Fibroblast of skin of right quadriceps (primary cell): ENCODE measurements around the gene BRSK1.

ENCODE experiments used
- DNase-seq: peaks from one replicate; pipeline ENCODE4 v3.0.0-alpha.2; 2013

The BRSK1 gene

GRCh38 chr19:55339105-55339888, 55.5 kb downstream of the BRSK1 start, which contains the start of gene KMT5C:
Gene KMT5C (plus strand): TSS chr19:55339876. CDS start chr19:55341937, 2,061 bp downstream.
- peak; percentile 100 for DNase-seq

DNA sequence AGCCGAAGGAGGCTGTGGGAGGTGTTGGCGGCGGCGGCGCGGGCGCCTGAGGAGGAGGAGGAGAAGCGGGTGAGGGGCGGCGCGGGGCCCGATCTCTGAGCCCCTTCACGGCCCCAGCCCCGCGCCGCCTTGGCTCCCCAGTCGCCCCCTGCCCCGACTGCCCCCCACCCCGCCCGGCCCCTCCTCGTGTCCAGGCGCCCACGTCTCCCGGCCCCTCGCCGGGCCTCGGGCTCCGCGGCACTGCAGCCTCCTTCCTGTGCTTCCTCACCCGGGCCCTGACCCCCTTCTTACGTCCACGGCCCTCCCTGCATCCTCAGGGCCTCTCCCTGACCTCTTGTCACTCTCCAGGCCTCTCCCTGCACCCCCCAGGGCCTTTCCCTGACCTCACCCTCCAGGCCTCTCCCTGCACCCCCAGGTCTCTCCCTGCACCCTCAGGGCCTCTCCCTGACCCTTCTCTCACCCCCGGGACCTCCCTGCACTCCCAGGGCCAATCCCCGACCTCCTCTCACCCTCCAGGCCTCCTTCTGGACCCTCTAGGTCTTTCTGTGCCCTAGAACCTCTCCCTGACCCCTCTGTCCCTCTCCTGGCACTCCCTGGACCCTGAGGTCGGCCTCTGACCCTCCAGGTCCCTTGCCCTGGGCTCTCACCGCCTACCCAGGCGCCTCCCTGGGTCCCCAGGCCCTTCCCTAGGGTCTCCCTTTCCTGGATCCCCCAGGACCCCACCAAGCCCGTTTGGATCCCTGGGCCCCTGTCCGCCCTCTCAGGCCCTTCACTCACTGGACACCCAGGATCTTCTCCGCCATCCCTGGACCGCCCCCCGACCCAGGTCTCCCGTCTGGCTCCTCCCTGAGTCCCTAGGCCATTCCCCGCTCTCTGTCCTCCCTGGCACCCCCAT, 56.3 kb downstream of the BRSK1 start:
- DNase-seq, result no peak

DNA sequence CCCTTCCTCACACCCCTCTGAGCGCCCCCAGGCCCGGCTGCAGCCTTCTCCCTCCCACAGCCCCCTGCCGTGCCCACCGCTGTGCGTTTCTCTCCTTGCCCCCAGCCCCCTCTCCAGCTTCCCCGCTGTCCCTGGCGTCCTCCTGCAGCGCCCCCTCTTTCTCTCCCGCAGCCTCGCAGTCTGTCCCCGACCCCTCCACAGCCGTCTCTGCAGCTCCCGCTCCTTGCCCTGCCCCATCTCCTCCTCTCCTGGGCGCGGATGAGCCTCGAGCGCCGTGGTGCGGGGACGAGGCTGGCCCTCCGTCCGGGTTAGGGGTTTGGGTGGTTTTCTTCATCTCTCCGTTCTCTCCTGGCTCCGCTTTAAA, 57.0 kb downstream of the BRSK1 start:
- no peak for DNase-seq

GRCh38 chr19:55341171-55341588, 57.4 kb downstream of the BRSK1 start:
- peak; percentile 40 for DNase-seq

DNA sequence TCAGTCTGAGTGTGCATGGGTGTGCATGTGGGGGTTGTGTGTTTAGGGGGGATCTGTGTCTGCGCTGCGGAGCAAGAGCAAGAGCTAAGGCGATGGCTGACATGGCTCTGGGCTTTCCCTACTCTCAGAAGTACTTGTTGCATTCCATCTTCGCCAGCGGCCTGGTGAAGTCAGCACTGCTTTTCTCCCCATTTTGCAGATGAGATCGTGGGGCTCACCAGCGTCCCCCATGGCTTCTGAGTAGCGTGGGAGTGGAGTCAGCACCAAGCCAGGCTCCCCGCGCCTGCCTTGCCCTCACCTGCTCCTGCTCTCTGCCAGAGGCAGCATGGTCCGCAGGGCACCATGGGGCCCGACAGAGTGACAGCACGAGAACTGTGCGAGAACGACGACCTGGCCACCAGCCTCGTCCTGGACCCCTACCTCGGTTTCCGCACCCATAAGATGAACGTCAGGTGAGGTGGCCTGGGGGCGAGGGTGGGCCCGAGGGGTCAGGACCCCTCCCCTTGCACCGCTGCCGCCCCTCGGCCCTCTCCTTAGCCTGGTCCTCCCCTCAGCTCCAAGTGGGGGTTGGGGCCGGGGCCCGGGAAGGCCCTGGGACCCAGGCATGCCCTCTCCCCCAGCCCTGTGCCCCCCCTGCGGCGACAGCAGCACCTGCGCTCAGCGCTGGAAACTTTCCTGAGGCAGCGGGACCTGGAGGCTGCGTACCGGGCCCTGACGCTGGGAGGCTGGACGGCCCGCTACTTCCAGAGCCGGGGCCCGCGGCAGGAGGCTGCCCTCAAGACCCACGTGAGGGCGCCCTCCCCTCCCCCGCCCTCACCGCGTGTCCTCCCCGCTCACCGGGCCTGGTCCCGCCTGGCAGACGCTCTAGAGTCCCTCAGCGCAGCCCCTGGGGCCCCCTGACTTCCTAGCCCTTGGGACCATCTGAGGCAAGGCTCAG, 58.1 kb downstream of the BRSK1 start:
- no peak for DNase-seq

- no peak for DNase-seq
Measured at GRCh38 chr19:55344444-55344843, 60.6 kb downstream of the BRSK1 start.

- no peak for DNase-seq
Measured at GRCh38 chr19:55345101-55345817, 61.5 kb downstream of the BRSK1 start.

DNA sequence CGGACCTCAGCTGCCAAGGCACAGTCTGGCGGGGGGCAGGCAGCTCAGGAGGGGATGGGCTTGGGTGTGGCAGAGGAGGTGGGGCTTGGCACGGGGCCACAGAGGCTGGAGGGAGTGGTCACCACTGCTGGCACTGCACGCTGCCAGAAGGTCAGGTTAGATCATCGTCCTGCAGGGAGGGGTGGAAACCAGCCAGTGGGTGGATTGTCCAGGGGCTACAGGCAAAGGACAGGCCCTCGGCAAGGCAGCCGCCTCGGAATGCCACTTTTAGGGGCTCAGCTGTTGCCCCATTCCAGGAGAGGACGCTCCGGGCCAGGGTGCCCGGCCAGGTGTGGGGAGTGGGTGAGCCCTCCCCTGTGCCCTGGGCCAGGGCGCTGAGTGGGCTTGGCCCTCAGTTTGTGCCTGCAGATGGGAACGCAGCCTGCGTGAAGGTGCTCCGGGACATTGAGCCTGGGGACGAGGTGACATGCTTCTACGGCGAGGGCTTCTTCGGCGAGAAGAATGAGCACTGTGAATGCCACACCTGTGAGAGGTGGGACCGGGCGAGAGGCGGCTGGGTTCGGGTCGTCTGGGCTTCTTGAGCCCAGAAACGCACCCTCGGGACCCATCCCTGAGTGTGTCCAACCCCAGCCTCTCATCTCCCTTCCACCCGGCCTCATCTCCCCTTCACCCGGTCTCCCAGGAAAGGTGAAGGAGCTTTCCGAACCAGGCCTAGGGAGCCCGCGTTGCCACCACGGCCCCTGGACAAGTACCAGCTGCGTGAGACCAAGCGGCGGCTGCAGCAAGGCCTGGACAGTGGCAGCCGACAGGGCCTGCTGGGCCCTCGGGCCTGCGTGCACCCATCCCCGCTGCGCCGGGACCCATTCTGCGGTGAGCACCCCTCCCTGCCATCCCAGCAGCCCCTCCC, 62.3 kb downstream of the BRSK1 start:
- DNase-seq, result no peak

DNA sequence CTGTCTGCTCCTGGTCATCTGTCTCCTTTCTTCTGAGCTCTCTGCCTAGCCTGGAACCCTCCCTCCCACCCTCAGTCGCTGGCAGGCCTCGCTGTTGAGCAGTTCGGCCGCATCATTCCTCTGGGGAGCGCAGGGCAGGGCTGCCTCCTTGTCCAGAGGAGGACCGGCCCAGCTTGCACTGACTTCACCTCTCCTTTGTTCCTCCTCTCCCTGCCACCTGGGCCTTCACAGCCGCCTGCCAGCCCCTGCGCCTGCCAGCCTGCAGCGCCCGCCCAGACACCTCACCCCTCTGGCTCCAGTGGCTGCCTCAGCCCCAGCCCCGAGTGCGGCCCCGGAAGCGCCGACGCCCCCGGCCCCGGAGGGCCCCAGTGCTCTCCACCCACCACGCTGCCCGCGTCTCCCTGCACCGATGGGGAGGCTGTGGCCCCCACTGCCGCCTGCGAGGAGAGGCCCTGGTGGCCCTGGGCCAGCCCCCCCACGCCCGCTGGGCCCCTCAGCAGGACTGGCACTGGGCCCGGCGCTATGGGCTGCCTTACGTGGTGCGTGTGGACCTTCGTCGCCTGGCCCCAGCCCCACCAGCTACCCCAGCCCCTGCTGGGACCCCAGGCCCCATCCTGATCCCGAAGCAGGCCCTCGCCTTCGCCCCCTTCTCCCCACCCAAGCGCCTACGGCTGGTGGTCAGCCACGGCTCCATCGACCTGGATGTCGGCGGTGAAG, 63.1 kb downstream of the BRSK1 start:
- DNase-seq, result no peak

DNA sequence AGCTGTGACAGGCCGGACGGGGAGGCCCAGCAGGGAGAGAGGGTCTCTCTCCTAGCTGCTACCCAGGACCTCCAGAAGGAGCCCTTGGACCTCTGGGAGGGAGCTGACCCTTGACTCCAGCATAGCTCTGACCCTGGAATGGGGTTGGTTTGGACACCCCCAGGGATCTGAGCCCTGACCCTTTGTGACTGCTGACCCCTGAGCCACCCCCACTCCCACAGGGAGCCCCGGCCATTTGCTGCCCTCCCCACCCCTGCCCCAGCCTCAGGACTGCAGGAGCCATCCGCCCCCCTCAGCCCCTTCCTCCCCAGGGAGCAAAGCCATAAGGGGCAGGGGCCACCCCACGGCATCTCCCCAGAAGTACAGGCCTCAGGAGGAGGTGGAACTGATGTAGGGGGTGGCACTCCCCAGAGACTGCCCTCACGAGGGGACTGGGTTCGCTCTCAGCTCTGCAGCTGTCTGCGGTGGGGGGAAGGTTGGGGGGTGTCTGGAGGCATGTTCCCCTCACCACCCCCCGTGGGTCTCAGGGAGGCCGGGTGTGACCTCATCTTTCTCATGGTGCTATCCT, 63.7 kb downstream of the BRSK1 start:
- no peak for DNase-seq

DNA sequence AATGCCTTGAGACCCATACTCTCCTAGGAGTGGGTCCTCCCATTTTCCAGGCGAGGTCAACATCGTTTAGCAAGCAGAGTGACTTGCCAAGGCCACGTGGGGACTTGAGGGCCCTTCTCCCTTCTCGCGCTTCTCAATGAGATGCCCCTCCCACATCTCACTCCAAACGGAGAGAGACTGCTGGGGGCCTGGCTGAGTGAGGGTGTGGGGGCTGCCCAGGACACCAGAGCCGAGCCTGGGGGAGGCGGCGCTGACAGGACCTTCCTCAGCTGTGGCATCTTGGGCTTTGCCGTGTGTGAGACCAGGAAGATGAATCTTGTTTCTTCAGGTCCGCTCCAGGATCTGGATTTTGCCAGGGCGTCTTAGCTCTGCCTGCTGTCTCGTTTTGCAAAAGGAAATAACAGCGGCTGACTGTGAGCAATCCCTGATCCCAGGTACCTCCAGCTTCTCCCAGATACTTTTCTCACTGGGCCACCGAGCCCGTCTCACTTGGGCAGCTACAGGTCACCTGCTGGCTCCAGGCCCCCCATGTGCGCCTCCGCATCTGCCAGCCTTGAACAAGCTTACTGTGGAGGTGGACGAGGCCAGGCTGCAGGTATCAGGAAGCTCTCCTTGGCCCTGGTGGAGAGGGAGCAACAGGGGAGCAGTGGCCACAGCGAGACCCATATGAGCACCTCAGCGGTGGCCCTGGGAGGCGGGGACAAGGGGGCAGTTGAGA, 64.7 kb downstream of the BRSK1 start:
- DNase-seq, result no peak

DNA sequence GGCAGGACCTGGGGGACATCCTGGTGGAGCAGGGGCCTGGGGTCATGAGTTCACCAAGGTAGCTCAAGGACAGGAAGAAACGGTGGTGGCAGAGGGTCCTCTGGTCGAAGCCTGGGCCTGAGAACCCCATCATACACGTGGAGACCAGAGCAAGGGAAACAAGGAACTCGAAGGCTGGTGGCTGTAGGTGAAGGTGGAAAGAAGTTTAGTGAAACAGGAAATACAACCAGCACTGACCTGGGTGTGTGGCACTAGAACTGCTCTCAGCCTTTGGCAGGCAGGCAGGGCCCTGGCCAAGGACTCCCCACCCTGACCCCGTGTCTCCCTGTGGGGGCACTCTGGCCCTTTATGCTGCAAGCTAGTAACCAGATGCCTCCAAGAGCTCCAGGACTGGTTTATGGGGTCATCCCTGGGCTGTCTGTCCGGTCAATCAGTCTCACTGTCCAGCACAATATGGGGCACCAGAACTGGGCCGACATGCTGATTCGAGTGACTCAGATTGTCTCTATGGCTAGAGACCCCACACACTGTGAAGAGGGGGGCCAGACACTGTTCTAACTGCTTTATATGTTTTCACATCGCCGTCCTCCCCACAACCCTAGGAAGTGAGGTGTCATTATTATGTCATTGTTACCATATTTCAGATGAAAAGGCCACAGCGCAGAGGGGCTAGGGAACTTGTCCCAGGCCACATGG, 67.0 kb downstream of the BRSK1 start:
- no peak for DNase-seq

- DNase-seq, result no peak
Measured at GRCh38 chr19:55352040-55352439, 68.2 kb downstream of the BRSK1 start.

DNA sequence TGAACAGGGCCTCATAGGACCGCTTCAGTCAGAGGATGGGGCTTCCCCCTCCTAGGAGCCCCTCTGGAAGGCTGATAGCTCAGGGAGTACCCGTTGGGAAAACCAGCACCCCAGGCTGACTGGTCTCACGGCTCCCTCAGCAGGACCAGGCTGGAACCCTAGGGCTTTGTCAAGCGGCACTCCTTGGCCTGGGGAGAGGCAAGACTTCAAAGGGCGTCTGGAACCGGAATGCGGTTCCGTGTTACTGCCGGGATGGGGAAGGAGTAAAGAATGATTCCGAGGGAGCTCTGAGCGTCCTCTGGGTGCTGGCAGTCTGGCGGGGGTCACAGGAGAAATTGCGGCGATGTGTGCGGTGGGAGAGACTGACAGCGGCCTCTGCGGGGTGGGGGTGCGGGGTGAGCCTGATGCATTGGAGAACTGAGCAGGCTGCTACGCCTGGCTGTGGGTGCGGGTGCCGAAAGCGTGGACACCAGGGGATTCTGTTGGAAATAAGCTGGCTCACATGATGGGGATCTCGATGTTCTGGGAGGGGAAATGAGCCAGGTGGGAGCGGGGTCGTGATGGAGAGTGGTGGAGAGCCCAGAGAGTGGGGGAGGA, 68.8 kb downstream of the BRSK1 start:
- DNase-seq, result no peak

- no peak for DNase-seq
Measured at GRCh38 chr19:55353356-55353802, 69.6 kb downstream of the BRSK1 start.

DNA sequence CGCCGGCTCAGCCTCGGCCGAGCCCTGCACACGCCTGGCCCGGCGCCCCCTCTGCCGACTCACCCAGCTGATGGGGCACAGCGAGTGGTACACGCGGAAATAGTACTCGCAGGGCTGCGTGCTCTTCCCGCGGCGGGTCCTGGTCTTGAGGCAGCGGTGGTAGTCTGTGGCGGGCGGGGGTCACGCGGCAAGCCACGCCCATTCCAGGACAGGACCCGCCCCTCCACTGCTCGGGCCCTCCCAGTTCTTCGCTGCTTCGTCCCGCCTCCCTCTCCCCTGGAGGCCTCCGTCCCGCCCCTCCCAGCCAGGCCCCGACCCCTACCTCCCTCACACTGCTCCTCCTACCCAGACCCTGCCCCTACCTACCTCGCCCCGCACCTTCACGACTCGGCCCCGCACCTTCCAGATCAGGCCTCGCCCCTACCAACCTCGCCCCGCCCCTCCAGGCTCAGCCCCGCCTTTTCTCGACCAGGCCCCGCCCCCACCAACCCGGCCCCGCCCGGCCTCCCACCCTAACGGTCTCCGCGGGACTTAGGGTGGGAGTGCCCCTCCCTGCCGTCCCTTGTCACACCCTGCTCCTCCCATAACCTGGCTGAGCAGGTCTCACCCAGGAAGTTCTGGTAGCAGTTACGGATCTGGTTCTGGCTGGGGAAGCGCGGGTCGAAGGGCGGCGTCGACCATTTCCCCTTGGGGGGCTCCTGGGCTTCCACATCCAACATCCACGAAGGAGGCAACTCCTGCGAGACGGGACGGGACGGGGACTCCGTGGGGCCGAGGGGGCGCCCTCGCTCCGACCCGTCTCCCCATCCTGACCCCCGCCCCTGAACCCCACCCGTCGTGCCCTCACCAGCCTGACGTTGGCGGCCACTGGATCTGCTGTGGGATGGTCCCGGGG, 70.3 kb downstream of the BRSK1 start:
- DNase-seq, result peak; percentile 45

GRCh38 chr19:55354698-55355212, 71.0 kb downstream of the BRSK1 start, which contains the start of gene COX6B2:
Gene COX6B2 (minus strand): TSS chr19:55354719. CDS start chr19:55354521, 198 bp downstream.
- no peak for DNase-seq
